HepG2 (cell line): ENCODE measurements around the gene ZNF146. TPM values are rescaled to one million over a fixed set of nuclear protein-coding genes. Genes with fewer than 3 reads are reported as not detected.

Source experiments
- AFF4 ChIP-seq: sonication (generic); formaldehyde crosslinking; IDR thresholded peaks from 2 replicates; pipeline ENCODE4 v1.4.0; 2020; ENCODE audit warnings: missing genetic modification reagents
- CSRNP1 ChIP-seq: sonication (generic); formaldehyde crosslinking; IDR thresholded peaks from 2 replicates; pipeline ENCODE4 v1.8.1; 2023; ENCODE audit warnings: mild to moderate bottlenecking, missing genetic modification reagents
- GABPB1 ChIP-seq: IDR thresholded peaks from 2 replicates; pipeline ENCODE4 v1.6.1; 2016; ENCODE audit warnings: mild to moderate bottlenecking, missing genetic modification reagents, moderate library complexity, missing compliant biosample characterization
- GMEB1 ChIP-seq: sonication (generic); formaldehyde crosslinking; IDR thresholded peaks from 2 replicates; pipeline ENCODE4 v1.5.1; 2020; ENCODE audit warnings: missing genetic modification reagents, mild to moderate bottlenecking, borderline replicate concordance
- RELA ChIP-seq: sonication (generic); formaldehyde crosslinking; IDR thresholded peaks from 2 replicates; pipeline ENCODE4 v1.4.0; 2020; ENCODE audit warnings: missing genetic modification reagents
- RFXAP ChIP-seq: sonication (generic); formaldehyde crosslinking; IDR thresholded peaks from 2 replicates; pipeline ENCODE4 v1.4.0; 2020; ENCODE audit warnings: missing genetic modification reagents, borderline replicate concordance
- ZNF687 ChIP-seq: sonication (generic); formaldehyde crosslinking; IDR thresholded peaks from 2 replicates; pipeline ENCODE4 v1.5.1; 2020; ENCODE audit warnings: mild to moderate bottlenecking, missing genetic modification reagents, moderate library complexity
- ZNF891 ChIP-seq: sonication (generic); formaldehyde crosslinking; IDR thresholded peaks from 2 replicates; pipeline ENCODE4 v1.5.0; 2020; ENCODE audit warnings: mild to moderate bottlenecking, missing genetic modification reagents
- polyA plus RNA-seq, 8 experiments: library from polyadenylated mRNA; depleted of rRNA in 3 of 8; stranded (reverse) in 7 of 8; unstranded in 1 of 8; fragments of >200 nt; fragmentation: Illumina TruSeq in 4 of 8; extraction: Trizol in 4 of 8; gene quantifications; 2 replicates each; pipeline versions ENCODE4 v1.2.1 to v1.2.3, GENCODE V29; 2011 to 2016; ENCODE audit warnings: low read depth in 4 of 8, missing spikeins in 1 of 8, mixed read lengths in 1 of 8; ENCODE audit not compliant: insufficient read depth in 1 of 8
- total RNA-seq, 5 experiments: library from RNA; depleted of rRNA; stranded (reverse); fragments of >200 nt; fragmentation: Illumina TruSeq; extraction: Trizol; gene quantifications; 2 replicates each; pipeline ENCODE4 v1.2.3, GENCODE V29; 2016; ENCODE audit warnings: low read depth in 1 of 5

Gene ZNF146
- total and polyA plus RNA-seq, 2 of the 13 experiments (the other 11 are each of a cell fraction or from before 2014, with no cell fraction given), result 28.4 to 52.7 TPM

- peak; percentile 100 for TF ChIP-seq GMEB1
- peak; percentile 55; the same call in 1 of the 2 replicates for TF ChIP-seq RFXAP (CRISPR knock-in tag)
- TF ChIP-seq ZNF687 (CRISPR knock-in tag), result peak; percentile 91
- TF ChIP-seq ZNF891, result peak; percentile 70
- TF ChIP-seq AFF4 (CRISPR knock-in tag), result 0 out of 2 replicates have a peak, but pooled peaks have one; percentile 56
- TF ChIP-seq CSRNP1 (CRISPR knock-in tag), result peak; percentile 15; the same call in 1 of the 2 replicates
- TF ChIP-seq RELA (CRISPR knock-in tag), result no peak; the same call in 1 of the 2 replicates
- TF ChIP-seq GABPB1, result peak; percentile 82
Measured at GRCh38 chr19:36214386-36215275, at the start of gene ZNF146, which contains the start of gene ZNF565 (continued).
